HepG2 (cell line): Measurements from ENCODE around the gene RRN3. TPM values are rescaled to one million over a fixed set of nuclear protein-coding genes. Genes with fewer than 3 reads are reported as not detected.
A peak's percentile ranks its signal among the peaks of the same experiment; 100 is the strongest.

Experiments
- BCL6 ChIP-seq: IDR thresholded peaks from 2 replicates; pipeline ENCODE4 v1.6.1; 2016; ENCODE audit warnings: missing genetic modification reagents, missing compliant biosample characterization
- CC2D1A ChIP-seq: sonication (generic); formaldehyde crosslinking; IDR thresholded peaks from 2 replicates; pipeline ENCODE4 v1.8.1; 2023; ENCODE audit warnings: mild to moderate bottlenecking, missing genetic modification reagents
- CHCHD3 ChIP-seq: sonication (generic); formaldehyde crosslinking; IDR thresholded peaks from 2 replicates; pipeline ENCODE4 v1.8.0; 2022; ENCODE audit warnings: mild to moderate bottlenecking, missing genetic modification reagents, moderate library complexity
- GPN1 ChIP-seq: sonication (generic); formaldehyde crosslinking; IDR thresholded peaks from 2 replicates; pipeline ENCODE4 v1.5.1; 2020; ENCODE audit warnings: missing genetic modification reagents, borderline replicate concordance
- HIVEP1 ChIP-seq: sonication (generic); formaldehyde crosslinking; IDR thresholded peaks from 2 replicates; pipeline ENCODE4 v1.4.0; 2020; ENCODE audit warnings: mild to moderate bottlenecking, missing genetic modification reagents
- HOXA3 ChIP-seq: sonication (generic); formaldehyde crosslinking; IDR thresholded peaks from 2 replicates; pipeline ENCODE4 v1.5.0; 2020; ENCODE audit warnings: missing genetic modification reagents
- JUND ChIP-seq: sonication (generic); formaldehyde crosslinking; IDR thresholded peaks from 2 replicates; pipeline ENCODE4 v1.8.0; 2022; ENCODE audit warnings: mild to moderate bottlenecking, missing genetic modification reagents
- KDM5B ChIP-seq: sonication (generic); formaldehyde crosslinking; IDR thresholded peaks from 2 replicates; pipeline ENCODE4 v1.4.0; 2020; ENCODE audit warnings: missing genetic modification reagents, mild to moderate bottlenecking, borderline replicate concordance
- LCORL ChIP-seq, 2 experiments: fragments of 450-650 bp in 1 of 2; sonication (generic) in 1 of 2; formaldehyde crosslinking in 1 of 2; IDR thresholded peaks; 2 replicates each; pipeline versions ENCODE4 v1.5.0 to v1.6.1; 2017 to 2020; ENCODE audit warnings: antibody characterized with exemption in 1 of 2, missing genetic modification reagents in 1 of 2
- MEIS2 ChIP-seq: sonication (generic); formaldehyde crosslinking; IDR thresholded peaks from 2 replicates; pipeline ENCODE4 v1.9.0; 2021; ENCODE audit warnings: mild to moderate bottlenecking, missing genetic modification reagents
- RARA ChIP-seq: IDR thresholded peaks from 2 replicates; pipeline ENCODE4 v1.6.1; 2016; ENCODE audit warnings: missing genetic modification reagents, missing compliant biosample characterization
- RFX3 ChIP-seq: IDR thresholded peaks from 2 replicates; pipeline ENCODE4 v1.6.1; 2016; ENCODE audit warnings: missing biosample characterization, missing genetic modification reagents
- RNF2 ChIP-seq: fragments of 450-650 bp; conservative IDR thresholded peaks from 2 replicates; pipeline ENCODE4 v1.6.1; 2016; ENCODE audit warnings: low read depth
- RXRA ChIP-seq: sonication (generic); formaldehyde crosslinking; IDR thresholded peaks from 2 replicates; pipeline ENCODE4 v1.5.1; 2020; ENCODE audit warnings: missing genetic modification reagents
- SRF ChIP-seq: IDR thresholded peaks from 2 replicates; pipeline ENCODE4 v1.6.1; 2011; ENCODE audit warnings: mild to moderate bottlenecking, low read depth, low read length, moderate library complexity
- TAF1 ChIP-seq: sonication (generic); formaldehyde crosslinking; IDR thresholded peaks from 2 replicates; pipeline ENCODE4 v1.4.0; 2020; ENCODE audit warnings: missing genetic modification reagents
- TARDBP ChIP-seq: sonication (generic); formaldehyde crosslinking; IDR thresholded peaks from 2 replicates; pipeline ENCODE4 v1.8.0; 2022; ENCODE audit warnings: mild to moderate bottlenecking, missing genetic modification reagents
- ZNF263 ChIP-seq: sonication (generic); formaldehyde crosslinking; IDR thresholded peaks from 2 replicates; pipeline ENCODE4 v1.4.0; 2020; ENCODE audit warnings: missing genetic modification reagents
- ZNF460 ChIP-seq: sonication (generic); formaldehyde crosslinking; IDR thresholded peaks from 2 replicates; pipeline ENCODE4 v1.5.1; 2020; ENCODE audit warnings: missing genetic modification reagents, mild to moderate bottlenecking, borderline replicate concordance
- ZNF484 ChIP-seq: sonication (generic); formaldehyde crosslinking; IDR thresholded peaks from 2 replicates; pipeline ENCODE4 v1.5.1; 2020; ENCODE audit warnings: mild to moderate bottlenecking, low read depth, missing genetic modification reagents, borderline replicate concordance
- ZNF850 ChIP-seq: sonication (generic); formaldehyde crosslinking; conservative IDR thresholded peaks from 2 replicates; pipeline ENCODE4 v1.9.0; 2021; ENCODE audit warnings: mild to moderate bottlenecking, missing genetic modification reagents
- ZSCAN25 ChIP-seq: sonication (generic); formaldehyde crosslinking; IDR thresholded peaks from 2 replicates; pipeline ENCODE4 v1.8.0; 2022; ENCODE audit warnings: mild to moderate bottlenecking, missing genetic modification reagents
- ZSCAN31 ChIP-seq: sonication (generic); formaldehyde crosslinking; IDR thresholded peaks from 2 replicates; pipeline ENCODE4 v1.5.0; 2020; ENCODE audit warnings: low read depth, mild to moderate bottlenecking, missing genetic modification reagents
- polyA plus RNA-seq, 8 experiments: library from polyadenylated mRNA; depleted of rRNA in 3 of 8; stranded (reverse) in 7 of 8; unstranded in 1 of 8; fragments of >200 nt; fragmentation: Illumina TruSeq in 4 of 8; extraction: Trizol in 4 of 8; gene quantifications; 2 replicates each; pipeline versions ENCODE4 v1.2.1 to v1.2.3, GENCODE V29; 2011 to 2016; ENCODE audit warnings: low read depth in 4 of 8, missing spikeins in 1 of 8, mixed read lengths in 1 of 8; ENCODE audit not compliant: insufficient read depth in 1 of 8
- total RNA-seq, 5 experiments: library from RNA; depleted of rRNA; stranded (reverse); fragments of >200 nt; fragmentation: Illumina TruSeq; extraction: Trizol; gene quantifications; 2 replicates each; pipeline ENCODE4 v1.2.3, GENCODE V29; 2016; ENCODE audit warnings: low read depth in 1 of 5
- TF ChIP-seq, protein P1 (sequence below): sonication (generic); formaldehyde crosslinking; IDR thresholded peaks from 2 replicates; pipeline ENCODE4 v1.4.0; 2020; ENCODE audit warnings: missing genetic modification reagents
- TF ChIP-seq, protein P2 (sequence below): sonication (generic); formaldehyde crosslinking; IDR thresholded peaks from 2 replicates; pipeline ENCODE4 v1.8.0; 2022; ENCODE audit warnings: missing genetic modification reagents, low read depth, mild to moderate bottlenecking, borderline replicate concordance
- TF ChIP-seq, protein P3 (sequence below): sonication (generic); formaldehyde crosslinking; IDR thresholded peaks from 2 replicates; pipeline ENCODE4 v1.9.0; 2021; ENCODE audit warnings: mild to moderate bottlenecking, missing genetic modification reagents
- TF ChIP-seq, protein P4 (sequence below): sonication (generic); formaldehyde crosslinking; IDR thresholded peaks from 2 replicates; pipeline ENCODE4 v1.8.1; 2023; ENCODE audit warnings: missing genetic modification reagents, mild to moderate bottlenecking, borderline replicate concordance

Gene RRN3
- total and polyA plus RNA-seq, 2 of the 13 experiments (the other 11 are each of a cell fraction or from before 2014, with no cell fraction given), result 45.8 to 67.0 TPM

DNA sequence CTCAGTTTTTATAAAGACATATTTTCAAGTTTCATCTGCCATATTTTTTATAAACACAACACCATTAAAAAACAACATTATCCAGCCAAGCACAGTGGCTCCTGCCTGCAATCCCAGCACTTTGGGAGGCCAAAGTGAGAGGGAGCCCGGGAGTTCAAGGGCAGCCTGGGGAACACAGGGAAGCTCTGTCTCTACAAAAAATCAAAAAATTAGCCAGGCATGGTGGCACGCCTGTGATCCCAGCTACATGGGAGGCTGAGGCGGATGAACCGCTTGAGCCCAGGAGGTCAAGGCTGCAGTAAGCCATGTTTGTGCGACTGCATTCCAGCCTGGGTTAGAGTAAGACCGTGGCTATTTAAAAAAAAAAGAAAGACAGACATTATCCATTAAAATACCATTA lies 21.0 kb downstream of the RRN3 start (continued):
- TF ChIP-seq, protein P1, sequence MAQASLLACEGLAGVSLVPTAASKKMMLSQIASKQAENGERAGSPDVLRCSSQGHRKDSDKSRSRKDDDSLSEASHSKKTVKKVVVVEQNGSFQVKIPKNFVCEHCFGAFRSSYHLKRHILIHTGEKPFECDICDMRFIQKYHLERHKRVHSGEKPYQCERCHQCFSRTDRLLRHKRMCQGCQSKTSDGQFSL (CRISPR knock-in tag), result no peak
- TF ChIP-seq TAF1 (no peak), ZNF484 (CRISPR knock-in tag) (no peak), GPN1 (CRISPR knock-in tag) (no peak), MEIS2 (CRISPR knock-in tag) (no peak), JUND (CRISPR knock-in tag) (no peak), RFX3 (CRISPR knock-in tag) (no peak), TARDBP (CRISPR knock-in tag) (no peak), HOXA3 (CRISPR knock-in tag) (peak; percentile 55; the same call in 1 of the 2 replicates), BCL6 (CRISPR knock-in tag) (no peak), KDM5B (no peak), SRF (no peak), HIVEP1 (no peak), CHCHD3 (CRISPR knock-in tag) (no peak), RARA (CRISPR knock-in tag) (0 out of 2 replicates have a peak, but pooled peaks have one; percentile 24), ZNF263 (no peak), ZNF850 (CRISPR knock-in tag) (no peak), CC2D1A (CRISPR knock-in tag) (no peak), ZSCAN25 (CRISPR knock-in tag) (no peak), ZNF460 (CRISPR knock-in tag) (peak; percentile 20; the same call in 1 of the 2 replicates), ZSCAN31 (CRISPR knock-in tag) (no peak), LCORL (IDR thresholded peaks at IDR 0.05) (no peak), LCORL (CRISPR knock-in tag; IDR thresholded peaks at IDR 0.05) (peak; percentile 29; the same call in 1 of the 2 replicates), RXRA (CRISPR knock-in tag) (0 out of 2 replicates have a peak, but pooled peaks have one; percentile 21), RNF2 (no peak)
- TF ChIP-seq, protein P2, sequence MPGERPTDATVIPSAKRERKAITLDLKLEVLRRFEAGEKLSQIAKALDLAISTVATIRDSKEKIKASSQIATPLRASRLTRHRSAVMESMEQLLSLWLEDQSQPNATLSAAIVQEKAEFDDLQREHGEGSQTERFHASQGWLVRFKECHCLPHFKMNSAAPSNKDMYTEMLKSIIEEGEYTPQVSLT, result no peak
- TF ChIP-seq, protein P3, sequence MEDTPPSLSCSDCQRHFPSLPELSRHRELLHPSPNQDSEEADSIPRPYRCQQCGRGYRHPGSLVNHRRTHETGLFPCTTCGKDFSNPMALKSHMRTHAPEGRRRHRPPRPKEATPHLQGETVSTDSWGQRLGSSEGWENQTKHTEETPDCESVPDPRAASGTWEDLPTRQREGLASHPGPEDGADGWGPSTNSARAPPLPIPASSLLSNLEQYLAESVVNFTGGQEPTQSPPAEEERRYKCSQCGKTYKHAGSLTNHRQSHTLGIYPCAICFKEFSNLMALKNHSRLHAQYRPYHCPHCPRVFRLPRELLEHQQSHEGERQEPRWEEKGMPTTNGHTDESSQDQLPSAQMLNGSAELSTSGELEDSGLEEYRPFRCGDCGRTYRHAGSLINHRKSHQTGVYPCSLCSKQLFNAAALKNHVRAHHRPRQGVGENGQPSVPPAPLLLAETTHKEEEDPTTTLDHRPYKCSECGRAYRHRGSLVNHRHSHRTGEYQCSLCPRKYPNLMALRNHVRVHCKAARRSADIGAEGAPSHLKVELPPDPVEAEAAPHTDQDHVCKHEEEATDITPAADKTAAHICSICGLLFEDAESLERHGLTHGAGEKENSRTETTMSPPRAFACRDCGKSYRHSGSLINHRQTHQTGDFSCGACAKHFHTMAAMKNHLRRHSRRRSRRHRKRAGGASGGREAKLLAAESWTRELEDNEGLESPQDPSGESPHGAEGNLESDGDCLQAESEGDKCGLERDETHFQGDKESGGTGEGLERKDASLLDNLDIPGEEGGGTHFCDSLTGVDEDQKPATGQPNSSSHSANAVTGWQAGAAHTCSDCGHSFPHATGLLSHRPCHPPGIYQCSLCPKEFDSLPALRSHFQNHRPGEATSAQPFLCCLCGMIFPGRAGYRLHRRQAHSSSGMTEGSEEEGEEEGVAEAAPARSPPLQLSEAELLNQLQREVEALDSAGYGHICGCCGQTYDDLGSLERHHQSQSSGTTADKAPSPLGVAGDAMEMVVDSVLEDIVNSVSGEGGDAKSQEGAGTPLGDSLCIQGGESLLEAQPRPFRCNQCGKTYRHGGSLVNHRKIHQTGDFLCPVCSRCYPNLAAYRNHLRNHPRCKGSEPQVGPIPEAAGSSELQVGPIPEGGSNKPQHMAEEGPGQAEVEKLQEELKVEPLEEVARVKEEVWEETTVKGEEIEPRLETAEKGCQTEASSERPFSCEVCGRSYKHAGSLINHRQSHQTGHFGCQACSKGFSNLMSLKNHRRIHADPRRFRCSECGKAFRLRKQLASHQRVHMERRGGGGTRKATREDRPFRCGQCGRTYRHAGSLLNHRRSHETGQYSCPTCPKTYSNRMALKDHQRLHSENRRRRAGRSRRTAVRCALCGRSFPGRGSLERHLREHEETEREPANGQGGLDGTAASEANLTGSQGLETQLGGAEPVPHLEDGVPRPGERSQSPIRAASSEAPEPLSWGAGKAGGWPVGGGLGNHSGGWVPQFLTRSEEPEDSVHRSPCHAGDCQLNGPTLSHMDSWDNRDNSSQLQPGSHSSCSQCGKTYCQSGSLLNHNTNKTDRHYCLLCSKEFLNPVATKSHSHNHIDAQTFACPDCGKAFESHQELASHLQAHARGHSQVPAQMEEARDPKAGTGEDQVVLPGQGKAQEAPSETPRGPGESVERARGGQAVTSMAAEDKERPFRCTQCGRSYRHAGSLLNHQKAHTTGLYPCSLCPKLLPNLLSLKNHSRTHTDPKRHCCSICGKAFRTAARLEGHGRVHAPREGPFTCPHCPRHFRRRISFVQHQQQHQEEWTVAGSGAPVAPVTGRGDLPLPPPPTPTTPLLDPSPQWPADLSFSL (CRISPR knock-in tag), result no peak
- TF ChIP-seq, protein P4, sequence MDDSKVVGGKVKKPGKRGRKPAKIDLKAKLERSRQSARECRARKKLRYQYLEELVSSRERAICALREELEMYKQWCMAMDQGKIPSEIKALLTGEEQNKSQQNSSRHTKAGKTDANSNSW (CRISPR knock-in tag), result no peak
